Omental fat pad (tissue), 4 donors: ENCODE results near the gene PERCC1. TPM values are rescaled to one million over a fixed set of nuclear protein-coding genes. Genes with fewer than 3 reads are reported as not detected.

ENCODE experiments used
- ATAC-seq: fragments of 150-250 bp; one replicate; pipeline ENCODE4 v1.9.1; 2016; ENCODE audit warnings: mild to moderate bottlenecking, moderate library complexity; ENCODE audit not compliant: low FRiP score
- DNase-seq: peaks from one replicate; pipeline ENCODE4 v3.0.0-alpha.2; 2019; ENCODE audit warnings: low spot score
- total RNA-seq, 4 donors: library from RNA; depleted of rRNA; stranded (reverse); fragments of >200 nt; gene quantifications; one replicate each; pipeline ENCODE4 v1.1.0, GENCODE V29; 2016
- TF ChIP-seq, protein P1 (sequence below), 3 donors: fragments of 450-650 bp; IDR thresholded peaks; one replicate each; pipeline ENCODE4 v1.5.1; 2016 to 2017; ENCODE audit warnings: antibody characterized with exemption in 3 of 3, mild to moderate bottlenecking in 3 of 3, moderate library complexity in 2 of 3

PERCC1 gene
- total RNA-seq, result 1 to 10 TPM in 1 of 4 donors, not detected in 3; 1.9 TPM

DNA sequence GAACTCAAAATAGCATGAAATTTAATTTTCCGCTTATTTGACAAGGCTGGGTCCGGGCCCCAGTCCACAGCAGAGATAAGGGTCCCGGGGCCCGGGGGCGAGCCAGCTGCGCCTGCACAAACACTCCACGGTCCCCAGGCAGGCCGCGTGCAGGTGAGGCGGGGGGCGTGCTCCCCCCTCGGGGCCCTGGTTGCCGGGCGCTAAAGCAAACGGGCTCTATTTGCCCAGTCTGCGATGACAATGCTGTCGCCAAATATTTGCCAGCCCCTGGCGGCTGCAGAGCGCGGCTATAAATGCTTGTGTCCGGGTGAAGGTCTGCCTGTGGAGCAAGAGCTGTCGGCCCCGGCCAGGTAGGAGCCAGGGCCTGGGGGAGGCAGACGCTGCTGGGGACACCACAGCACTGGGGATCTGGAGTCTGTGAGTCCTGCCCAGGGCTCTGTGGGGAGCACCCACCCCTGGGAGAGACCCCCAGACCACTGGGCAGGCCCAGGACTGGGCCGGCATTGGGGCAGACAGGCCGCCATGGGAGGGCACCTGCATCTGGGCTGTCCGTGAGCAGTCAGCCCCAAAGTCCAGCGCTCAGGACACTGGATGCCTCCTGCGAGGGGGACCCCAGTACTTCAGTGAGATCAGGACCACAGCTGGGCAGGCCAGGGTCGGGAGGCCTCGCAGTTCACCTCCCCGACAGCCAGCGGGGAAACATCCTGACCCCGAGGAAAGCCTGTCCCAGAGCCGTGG lies at the start of gene PERCC1:
TSS of gene PERCC1 (plus strand) at position 320 of the 738 bp plus-strand sequence. CDS start 1,516 bp downstream, outside the sequence.
- no peak for ATAC-seq
- no peak for DNase-seq
- TF ChIP-seq, protein P1, sequence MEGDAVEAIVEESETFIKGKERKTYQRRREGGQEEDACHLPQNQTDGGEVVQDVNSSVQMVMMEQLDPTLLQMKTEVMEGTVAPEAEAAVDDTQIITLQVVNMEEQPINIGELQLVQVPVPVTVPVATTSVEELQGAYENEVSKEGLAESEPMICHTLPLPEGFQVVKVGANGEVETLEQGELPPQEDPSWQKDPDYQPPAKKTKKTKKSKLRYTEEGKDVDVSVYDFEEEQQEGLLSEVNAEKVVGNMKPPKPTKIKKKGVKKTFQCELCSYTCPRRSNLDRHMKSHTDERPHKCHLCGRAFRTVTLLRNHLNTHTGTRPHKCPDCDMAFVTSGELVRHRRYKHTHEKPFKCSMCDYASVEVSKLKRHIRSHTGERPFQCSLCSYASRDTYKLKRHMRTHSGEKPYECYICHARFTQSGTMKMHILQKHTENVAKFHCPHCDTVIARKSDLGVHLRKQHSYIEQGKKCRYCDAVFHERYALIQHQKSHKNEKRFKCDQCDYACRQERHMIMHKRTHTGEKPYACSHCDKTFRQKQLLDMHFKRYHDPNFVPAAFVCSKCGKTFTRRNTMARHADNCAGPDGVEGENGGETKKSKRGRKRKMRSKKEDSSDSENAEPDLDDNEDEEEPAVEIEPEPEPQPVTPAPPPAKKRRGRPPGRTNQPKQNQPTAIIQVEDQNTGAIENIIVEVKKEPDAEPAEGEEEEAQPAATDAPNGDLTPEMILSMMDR (IDR thresholded peaks at IDR 0.05), result no peak

DNA sequence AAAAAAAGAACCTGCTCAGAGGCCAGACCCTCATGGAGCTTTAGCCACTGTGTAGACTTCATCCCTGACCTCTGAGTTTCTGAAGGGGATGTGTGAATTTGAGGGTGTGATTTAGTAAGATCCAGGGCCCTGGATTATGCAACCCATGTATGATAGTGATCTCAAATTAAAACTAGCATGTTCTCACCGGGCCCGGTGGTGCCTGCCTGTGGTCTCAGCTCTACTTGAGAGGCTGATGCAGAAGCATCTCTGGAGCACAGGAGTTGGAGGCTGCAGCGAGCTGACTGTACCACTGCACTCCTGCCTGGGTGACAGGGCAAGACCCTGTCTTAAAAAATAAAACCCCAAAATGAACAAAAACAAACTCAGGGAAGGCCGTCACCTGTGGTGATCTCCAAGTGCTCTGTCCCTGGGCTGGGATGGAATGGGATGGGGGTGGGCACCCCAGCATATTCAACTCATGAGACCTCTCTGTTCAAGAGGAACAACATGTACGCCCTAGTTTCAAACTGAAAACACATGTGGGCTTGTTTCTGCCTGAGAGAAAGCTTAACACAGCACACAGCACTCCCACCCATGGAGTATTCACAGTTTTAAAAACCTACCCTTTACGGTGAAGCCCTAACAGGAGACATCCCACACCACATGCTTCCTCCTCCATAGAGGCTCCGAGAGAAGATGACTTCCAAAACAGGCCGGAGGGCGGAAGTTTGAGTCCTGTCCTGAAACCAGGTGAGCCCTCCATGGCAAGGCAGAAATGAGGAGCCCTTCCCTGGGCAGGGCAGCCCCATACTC lies 49.1 kb upstream of the PERCC1 start:
- TF ChIP-seq, protein P1 (IDR thresholded peaks at IDR 0.05), result no peak
- no peak for ATAC-seq
- no peak for DNase-seq

DNA sequence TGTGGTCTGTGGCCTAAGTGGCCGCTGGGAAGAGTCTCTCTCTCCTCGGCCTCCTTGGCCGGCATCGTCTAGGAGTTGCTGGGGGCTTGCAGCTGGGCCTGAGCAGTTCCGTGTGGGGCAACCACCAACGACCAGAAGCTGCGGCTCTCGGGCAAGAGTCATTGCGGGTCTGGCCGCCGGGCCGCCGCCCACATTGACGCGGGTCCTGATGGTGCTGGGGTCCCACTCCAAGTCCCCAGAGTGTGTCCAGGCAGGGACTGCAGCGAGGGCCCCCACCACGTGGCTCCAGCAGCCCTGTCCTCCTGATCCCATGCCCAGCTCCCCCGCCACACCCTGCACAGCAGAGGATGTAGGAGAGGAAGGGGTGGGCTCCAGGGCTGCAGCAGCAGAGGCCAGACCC lies 47.3 kb upstream of the PERCC1 start:
- TF ChIP-seq, protein P1 (IDR thresholded peaks at IDR 0.05), result no peak
- DNase-seq (no peak), ATAC-seq (no peak)

DNA sequence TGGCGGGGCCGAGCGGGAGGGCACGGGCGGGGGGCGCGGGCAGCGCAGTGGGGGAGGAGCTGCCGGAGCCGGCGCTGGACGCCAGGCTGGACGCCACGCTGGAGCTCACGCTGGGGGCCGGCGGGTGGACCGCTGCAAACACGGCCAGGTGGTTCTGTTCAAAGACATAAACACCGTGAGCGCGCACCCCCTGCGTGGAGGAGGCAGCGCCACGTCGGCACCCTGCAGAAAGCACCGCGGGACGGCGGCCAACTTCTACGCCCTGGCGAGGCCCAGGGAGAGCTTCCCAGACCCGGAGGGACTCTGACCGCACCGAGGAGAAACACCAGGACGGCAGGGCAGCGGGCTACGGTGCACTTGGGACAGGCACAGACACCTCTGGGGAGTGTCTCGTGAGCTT lies 45.6 kb upstream of the PERCC1 start:
- TF ChIP-seq, protein P1 (IDR thresholded peaks at IDR 0.05), result no peak
- no peak for ATAC-seq

DNA sequence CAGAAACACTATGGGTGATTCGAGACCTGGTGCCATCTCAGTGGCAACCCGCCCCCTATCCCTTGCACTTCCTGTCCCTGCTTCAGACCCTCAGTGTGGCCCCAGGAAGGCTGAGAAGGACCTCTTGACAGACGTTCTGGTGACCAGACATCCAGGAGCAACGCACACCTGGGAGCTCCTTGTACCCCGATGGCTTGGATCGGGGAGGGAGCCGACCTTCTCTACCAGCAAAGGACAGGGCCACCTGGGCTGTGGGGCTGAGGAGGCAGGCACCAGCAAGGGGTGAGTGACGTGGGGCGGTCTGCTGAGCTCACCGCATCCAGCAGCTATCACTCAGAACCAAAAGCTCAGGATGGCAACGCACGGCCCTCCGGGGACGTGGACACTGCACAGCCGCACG lies 43.5 kb upstream of the PERCC1 start:
- DNase-seq (no peak), ATAC-seq (no peak)
- TF ChIP-seq, protein P1 (IDR thresholded peaks at IDR 0.05), result no peak

More for the DNA sequence above, 45.6 kb upstream of the PERCC1 start:
- no peak for DNase-seq

DNA sequence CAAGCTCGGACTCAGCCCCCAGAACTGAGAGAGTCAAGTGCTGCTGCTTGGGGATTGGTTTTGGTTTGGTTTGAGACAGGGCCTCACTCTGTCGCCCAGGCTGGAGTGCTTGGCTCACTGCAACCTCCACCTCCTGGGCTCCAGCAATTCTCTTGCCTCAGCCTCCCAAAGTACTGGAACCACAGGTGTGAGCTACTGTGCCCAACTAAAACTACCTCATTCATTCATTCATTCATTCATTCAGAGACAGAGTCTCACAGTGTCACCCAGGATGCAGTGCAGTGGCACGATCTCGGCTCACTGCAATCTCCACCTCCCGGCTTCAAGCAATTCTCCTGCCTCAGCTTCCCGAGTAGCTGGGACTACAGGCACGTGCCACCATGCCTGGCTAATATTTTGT lies 41.1 kb upstream of the PERCC1 start:
- TF ChIP-seq, protein P1 (IDR thresholded peaks at IDR 0.05), result no peak
- DNase-seq (no peak), ATAC-seq (no peak)
